Endodermal cell (in vitro differentiated cells): ENCODE measurements around the gene DMAC2L. TPM values are rescaled to one million over a fixed set of nuclear protein-coding genes. Genes with fewer than 3 reads are reported as not detected.

Experiments used
- DNase-seq: peaks from one replicate; pipeline ENCODE4 v3.0.0-alpha.2; 2017
- H3K27ac ChIP-seq: 2 replicates; pipeline ENCODE4 v1.5.1; 2013; ENCODE audit warnings: mild to moderate bottlenecking, low read depth, low read length, moderate library complexity
- H3K27me3 ChIP-seq: 2 replicates; pipeline ENCODE4 v1.6.1; 2013; ENCODE audit warnings: mild to moderate bottlenecking, low read length, moderate library complexity; ENCODE audit not compliant: insufficient read depth, control insufficient read depth, poor library complexity, severe bottlenecking
- H3K36me3 ChIP-seq: 2 replicates; pipeline ENCODE4 v1.7.0; 2013; ENCODE audit warnings: mild to moderate bottlenecking, low read length, moderate library complexity; ENCODE audit not compliant: control insufficient read depth, insufficient read depth
- H3K4me1 ChIP-seq: one replicate; pipeline ENCODE4 v1.7.0; 2013; ENCODE audit warnings: low read length; ENCODE audit not compliant: control insufficient read depth, insufficient read depth
- H3K4me3 ChIP-seq: 2 replicates; pipeline ENCODE4 v1.5.1; 2013; ENCODE audit warnings: mild to moderate bottlenecking, low read length, moderate library complexity
- H3K9ac ChIP-seq: 2 replicates; pipeline ENCODE4 v1.6.1; 2013; ENCODE audit warnings: mild to moderate bottlenecking, low read length, moderate library complexity; ENCODE audit not compliant: poor library complexity, severe bottlenecking; ENCODE audit errors: extremely low read depth
- H3K9me3 ChIP-seq: 2 replicates; pipeline ENCODE4 v1.6.1; 2013; ENCODE audit warnings: mild to moderate bottlenecking, low read length, moderate library complexity; ENCODE audit not compliant: control insufficient read depth
- H3K27ac Mint-ChIP-seq: 2 replicates; pipeline ENCODE4 v1.8.0; 2020; ENCODE audit warnings: mixed read lengths
- H3K27me3 Mint-ChIP-seq: 2 replicates; pipeline ENCODE4 v1.8.0; 2021; ENCODE audit warnings: mild to moderate bottlenecking, mixed read lengths; ENCODE audit not compliant: insufficient read depth
- H3K36me3 Mint-ChIP-seq: 2 replicates; pipeline ENCODE4 v1.8.0; 2020; ENCODE audit warnings: low read depth, mixed read lengths
- H3K4me1 Mint-ChIP-seq: 2 replicates; pipeline ENCODE4 v1.8.0; 2020; ENCODE audit warnings: mixed read lengths
- H3K4me3 Mint-ChIP-seq: 2 replicates; pipeline ENCODE4 v1.8.0; 2020; ENCODE audit warnings: mild to moderate bottlenecking, moderate library complexity, mixed read lengths
- H3K9me3 Mint-ChIP-seq: 2 replicates; pipeline ENCODE4 v1.8.0; 2020; ENCODE audit warnings: mild to moderate bottlenecking, mixed read lengths
- CTCF ChIP-seq: fragments of 200-600 bp; sonication (generic); conservative IDR thresholded peaks from 2 replicates; pipeline ENCODE4 v1.5.0; 2021; ENCODE audit warnings: antibody characterized with exemption, mild to moderate bottlenecking
- WGBS, 2 experiments: methylation state at CpG; one replicate each; pipeline versions ENCODE4 v1.1.5 to v1.1.7; 2013; ENCODE audit warnings: missing lambda C conversion rate in 2 of 2, mixed read lengths in 1 of 2; ENCODE audit not compliant: insufficient coverage in 1 of 2, insufficient read length in 1 of 2; 5-methylcytosine and 5-hydroxymethylcytosine counted together
- total RNA-seq, 2 donors: library from RNA; stranded (reverse); fragmentation: NEBNext Ultra II Directional in 1 of 2; extraction: Animal tissue kit (Norgen Biotek cat#: 25700) in 1 of 2; gene quantifications; 2 replicates in 1 of 2; 3 replicates in 1 of 2; pipeline ENCODE4 v1.2.1, GENCODE V29; 2021

The DMAC2L gene
- total RNA-seq, 2 donors from 2014 or later, result 15.3 to 16.6 TPM

GRCh38 chr14:50265029-50265428, 47.1 kb upstream of the DMAC2L start:
- Histone ChIP-seq H3K9ac (no peak overlapping the region), H3K27me3 (no peaks in the 10 kb centered on the region), H3K27ac (no peak overlapping the region), H3K4me1 (no peaks in the 10 kb centered on the region), H3K4me3 (no peak overlapping the region), H3K36me3 (peaks cover 12% of the 10 kb centered on the region), H3K9me3 (no peaks in the 10 kb centered on the region)
- Mint-ChIP-seq H3K9me3 (no peaks in the 10 kb centered on the region), H3K4me1 (no peaks in the 10 kb centered on the region), H3K36me3 (peaks cover 26% of the 10 kb centered on the region), H3K27ac (no peak overlapping the region), H3K4me3 (no peak overlapping the region), H3K27me3 (no peaks in the 10 kb centered on the region)
- TF ChIP-seq CTCF, result no peak
- DNase-seq, result no peak

GRCh38 chr14:50270932-50271331, 41.2 kb upstream of the DMAC2L start:
- no peaks in the 10 kb centered on the region for H3K4me1 ChIP-seq
- Mint-ChIP-seq H3K27ac (no peak overlapping the region), H3K4me3 (no peak overlapping the region), H3K9me3 (no peaks in the 10 kb centered on the region), H3K4me1 (no peaks in the 10 kb centered on the region), H3K27me3 (no peaks in the 10 kb centered on the region), H3K36me3 (peaks cover 18% of the 10 kb centered on the region)
- no peak overlapping the region for H3K27ac ChIP-seq
- no peaks in the 10 kb centered on the region for H3K9me3 ChIP-seq
- no peaks in the 10 kb centered on the region for H3K27me3 ChIP-seq
- no peak overlapping the region for H3K9ac ChIP-seq
- no peak for DNase-seq
- TF ChIP-seq CTCF, result no peak
- no peak overlapping the region for H3K4me3 ChIP-seq
- 94 to 98% methylated on average over 2 to 5 of the region's 6 CpGs for WGBS, 2 experiments
- H3K36me3 ChIP-seq, result peaks cover 4% of the 10 kb centered on the region

- no peak overlapping the region for H3K4me3 Mint-ChIP-seq
- no peak for DNase-seq
- H3K4me1 Mint-ChIP-seq, result no peaks in the 10 kb centered on the region
- no peaks in the 10 kb centered on the region for H3K9me3 ChIP-seq
- no peaks in the 10 kb centered on the region for H3K27me3 ChIP-seq
- WGBS, 2 experiments, result 92% methylated on average over 1 of the region's 1 CpG; no CpG with 5 or more reads in 1 of the 2 experiments
- H3K9me3 Mint-ChIP-seq, result no peaks in the 10 kb centered on the region
- TF ChIP-seq CTCF, result no peak
- H3K4me3 ChIP-seq, result no peak overlapping the region
- H3K36me3 ChIP-seq, result peaks cover 4% of the 10 kb centered on the region
- H3K27ac Mint-ChIP-seq, result no peak overlapping the region
- H3K27me3 Mint-ChIP-seq, result no peaks in the 10 kb centered on the region
- peaks cover 18% of the 10 kb centered on the region for H3K36me3 Mint-ChIP-seq
- H3K4me1 ChIP-seq, result no peaks in the 10 kb centered on the region
- no peak overlapping the region for H3K9ac ChIP-seq
- no peak overlapping the region for H3K27ac ChIP-seq
These were observed 39.6 kb upstream of the DMAC2L start for GRCh38 chr14:50272498-50272897.
